ENCODE measurements around the gene SLC9A8. TPM values are rescaled to one million over a fixed set of nuclear protein-coding genes. Genes with fewer than 3 reads are reported as not detected.

Gene SLC9A8
- total and polyA plus RNA-seq, 9 of the 15 experiments (the other 6 are each of a cell fraction or from before 2014, with no cell fraction given) = 0.56 to 9.7 (median 5.0) TPM

GRCh38 chr20:49916146-49917002, 103.7 kb downstream of the SLC9A8 start (continued):
- TF ChIP-seq CUX1 (CRISPR knock-in tag; IDR thresholded peaks at IDR 0.05) (no peak), ZNF280B (CRISPR knock-in tag; IDR thresholded peaks at IDR 0.05) (no peak), CREB5 (CRISPR knock-in tag; IDR thresholded peaks at IDR 0.05) (no peak), MTA3 (IDR thresholded peaks at IDR 0.05; ENCODE audit: borderline replicate concordance) (0 out of 2 replicates have a peak, but pooled peaks have one; percentile 19), RFX1 (IDR thresholded peaks at IDR 0.05) (peak; percentile 80), RBM15 (IDR thresholded peaks at IDR 0.05; ENCODE audit: insufficient read depth, low read length) (no peak), GTF2F1 (IDR thresholded peaks at IDR 0.05; ENCODE audit: low read depth, low read length) (no peak), ZNF655 (CRISPR knock-in tag; IDR thresholded peaks at IDR 0.05) (no peak), ZNF780A (CRISPR knock-in tag; IDR thresholded peaks at IDR 0.05) (no peak), MEIS2 (IDR thresholded peaks at IDR 0.05; ENCODE audit: partially characterized antibody) (peak; percentile 27), FOXP4 (CRISPR knock-in tag; IDR thresholded peaks at IDR 0.05; ENCODE audit: borderline replicate concordance) (0 out of 2 replicates have a peak, but pooled peaks have one; percentile 35), ZNF282 (CRISPR knock-in tag; IDR thresholded peaks at IDR 0.05) (no peak), CCNT2 (IDR thresholded peaks at IDR 0.05; ENCODE audit: borderline replicate concordance, extremely low read depth, insufficient read length, low read depth, low read length) (peak; percentile 17), CREM (IDR thresholded peaks at IDR 0.05; ENCODE audit: low read depth) (0 out of 2 replicates have a peak, but pooled peaks have one; percentile 7)

Measured in K562 (cell line).